ENCODE data around the gene LINGO4.

Gene LINGO4

DNA sequence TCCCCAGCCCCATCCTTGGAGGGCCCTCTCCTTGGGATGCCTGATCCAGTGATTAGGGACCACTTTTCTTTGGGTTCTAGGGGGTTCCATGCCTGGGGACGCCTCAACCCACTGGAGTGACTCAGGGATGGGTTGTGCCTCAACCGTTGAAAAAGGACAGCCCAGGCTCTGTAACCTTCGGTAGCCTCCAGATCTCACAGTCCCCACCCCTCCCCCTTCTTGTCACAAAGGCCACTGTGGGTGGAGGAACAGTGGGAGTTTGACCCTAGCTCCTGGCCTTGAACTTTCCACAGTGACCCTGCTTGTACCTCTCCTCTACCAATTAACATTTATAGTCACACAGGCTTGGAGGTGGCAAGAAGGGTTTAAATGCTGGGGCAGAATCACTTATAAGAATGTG, 29.0 kb upstream of the LINGO4 start:
- no peak for DNase-seq (ENCODE audit: low read depth)

DNA sequence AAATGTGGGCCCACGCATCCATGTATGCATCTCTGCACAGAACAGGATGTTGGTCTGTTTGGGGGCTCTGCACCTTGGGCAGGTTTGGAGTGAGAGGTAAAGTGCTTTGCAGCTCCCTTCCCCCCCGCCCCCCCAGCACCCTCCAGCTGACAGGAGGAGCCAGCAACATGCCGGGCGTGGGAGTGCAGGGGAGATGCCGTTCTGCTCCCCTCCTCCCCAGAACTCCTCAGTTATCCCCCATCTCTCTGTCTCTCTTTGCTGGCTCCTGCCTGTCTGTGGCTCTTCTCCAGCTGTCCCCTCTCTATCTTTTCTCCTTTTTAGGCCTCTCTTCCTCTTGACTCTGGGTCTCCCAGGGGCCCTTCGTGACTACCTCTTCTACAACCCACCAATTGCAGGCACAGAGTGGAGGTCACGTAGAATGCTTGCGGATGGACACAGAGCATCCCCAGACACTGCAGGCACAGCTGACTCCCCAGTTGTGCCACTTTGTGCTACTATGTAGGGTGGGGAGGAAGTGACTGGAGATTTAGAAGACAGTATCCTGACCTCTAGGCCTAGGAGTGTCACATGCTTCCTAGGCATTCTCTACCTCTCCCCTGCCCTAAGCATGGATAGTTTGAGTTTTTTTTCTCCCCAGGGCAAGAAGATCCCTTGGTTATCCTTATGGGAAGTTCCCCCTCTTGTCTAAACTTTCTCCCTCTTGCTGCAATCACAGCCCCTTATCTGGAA, 28.1 kb upstream of the LINGO4 start:
- DNase-seq (ENCODE audit: low read depth) = no peak

DNA sequence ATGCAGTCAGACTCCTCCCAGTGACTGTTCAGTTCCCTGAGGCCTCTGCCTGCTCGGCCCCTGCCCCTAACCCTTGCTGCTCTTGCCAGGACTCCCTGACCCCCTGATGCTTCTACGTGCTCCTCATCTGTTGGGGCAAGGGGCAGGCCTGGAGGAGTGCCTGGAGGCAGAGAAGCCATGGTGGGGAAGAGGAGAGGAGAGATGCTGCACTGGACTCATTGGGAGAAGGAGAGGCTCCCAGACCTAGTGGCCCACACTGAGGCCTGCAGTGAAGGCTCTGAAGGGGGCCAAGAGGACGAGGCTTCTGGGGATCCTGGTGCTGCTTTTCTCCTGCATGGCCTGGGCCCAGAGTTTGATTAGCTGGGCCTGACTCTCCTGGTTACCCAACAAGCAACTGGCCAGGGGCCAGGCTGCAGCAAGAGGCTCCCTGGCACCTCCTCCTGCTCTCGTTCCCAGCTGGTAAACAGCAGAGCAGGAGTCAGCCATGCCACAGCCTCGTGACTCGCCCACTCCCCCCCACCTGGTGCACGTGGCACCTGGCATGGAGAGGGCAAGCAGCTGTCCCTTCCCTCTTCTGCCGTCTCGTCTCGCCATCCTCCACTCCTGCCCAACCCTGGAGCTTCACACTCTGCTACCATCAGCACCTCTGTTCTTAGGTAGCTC, 27.2 kb upstream of the LINGO4 start:
- peak; percentile 49 for DNase-seq (ENCODE audit: low read depth)

DNA sequence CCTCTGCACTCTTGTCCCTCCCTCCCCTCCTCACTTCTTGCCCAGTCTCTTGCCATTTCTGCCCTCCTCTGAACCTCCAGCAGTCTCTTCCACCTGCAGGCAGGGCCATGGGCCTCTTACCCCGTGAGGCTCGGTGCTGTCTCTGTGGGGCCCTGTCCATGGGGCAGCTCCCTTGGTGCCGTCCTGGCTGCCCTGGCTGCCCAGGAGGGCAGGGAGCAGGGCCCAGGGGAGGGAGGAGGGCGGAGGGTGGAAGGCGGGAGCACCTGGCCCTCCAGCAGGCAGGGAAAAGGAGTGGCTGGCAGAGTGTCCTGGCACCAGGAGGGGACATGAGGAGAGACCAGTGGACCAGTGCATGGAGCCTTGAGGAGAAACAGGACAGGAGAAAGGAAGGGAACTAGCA, 26.4 kb upstream of the LINGO4 start, which contains the start of gene RORC:
Gene RORC, minus strand, starts transcription at position 198 of the 400 bp plus-strand sequence. Its CDS starts 38 bp downstream, at position 160.
- no peak for DNase-seq (ENCODE audit: low read depth)

DNA sequence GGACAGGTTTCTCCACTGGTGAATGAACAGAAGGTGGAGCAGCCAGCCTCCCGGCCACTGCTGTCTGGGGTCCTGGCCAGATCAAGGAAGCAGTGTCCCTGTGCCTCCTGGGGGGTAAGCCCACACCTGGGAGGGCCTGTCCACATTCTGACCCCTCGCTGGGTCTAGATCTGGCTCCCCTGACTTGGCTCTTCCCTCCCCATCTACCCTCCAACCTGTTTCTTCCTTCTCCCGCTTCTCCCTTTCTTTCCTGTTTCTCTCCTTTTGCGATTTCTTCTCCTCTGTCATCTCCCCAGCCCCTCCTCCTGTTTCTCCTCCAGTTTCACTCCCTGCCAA, 26.0 kb upstream of the LINGO4 start:
- DNase-seq (ENCODE audit: low read depth) = no peak

DNA sequence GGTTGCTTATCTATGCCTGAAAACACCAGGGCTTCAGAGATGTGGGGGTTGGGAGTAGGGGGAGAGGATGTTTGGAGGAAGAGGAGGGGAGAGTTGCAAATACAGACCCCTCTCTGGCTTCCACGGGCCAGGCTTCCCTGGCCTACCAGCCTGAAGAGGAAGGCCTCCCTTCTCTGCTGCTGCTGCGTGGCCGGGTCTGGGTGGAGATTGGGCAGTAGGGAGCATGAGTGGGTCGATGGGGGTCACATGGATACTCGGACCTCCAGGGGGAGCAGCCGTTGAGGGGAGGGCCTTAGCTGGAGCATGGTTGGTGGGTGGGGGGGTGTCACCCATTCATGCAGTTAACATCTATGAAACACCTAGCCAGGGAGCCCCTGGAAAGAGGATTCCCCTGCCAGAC, 24.8 kb upstream of the LINGO4 start:
- no peak for DNase-seq (ENCODE audit: low read depth)

DNA sequence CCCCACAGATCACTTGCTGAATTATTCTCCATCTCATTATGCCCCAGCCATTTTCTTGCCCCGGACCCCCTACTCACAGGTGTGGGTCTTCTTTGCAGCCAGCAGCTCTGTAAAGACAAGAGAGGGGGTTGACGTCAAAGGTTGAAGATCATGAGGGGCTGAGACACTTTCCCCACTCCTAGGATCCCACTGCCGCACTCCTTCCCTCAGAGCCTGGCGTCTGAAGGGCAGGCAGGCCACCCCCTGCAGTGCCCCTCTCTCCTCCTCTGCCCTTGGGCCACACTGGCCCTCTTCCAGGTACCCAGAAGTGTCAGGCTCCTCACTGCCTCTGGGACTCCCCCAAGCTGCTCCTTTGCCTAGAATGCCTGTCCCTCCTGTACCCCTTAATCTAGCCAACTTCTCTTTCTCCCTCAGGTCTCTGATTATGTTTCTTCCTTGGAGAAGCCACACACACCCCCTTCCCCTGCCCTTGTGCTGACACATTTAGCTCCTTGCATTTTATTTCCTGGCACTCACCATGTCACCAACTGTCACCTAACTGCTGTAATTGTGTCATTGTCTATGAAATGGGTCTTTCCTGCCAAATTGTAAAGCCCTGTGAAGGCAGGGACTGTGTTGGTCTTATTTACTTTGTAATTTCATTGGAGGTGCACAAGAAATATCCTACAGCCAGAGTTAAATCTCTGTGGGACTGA, 24.3 kb upstream of the LINGO4 start:
- DNase-seq (ENCODE audit: low read depth) = no peak

DNA sequence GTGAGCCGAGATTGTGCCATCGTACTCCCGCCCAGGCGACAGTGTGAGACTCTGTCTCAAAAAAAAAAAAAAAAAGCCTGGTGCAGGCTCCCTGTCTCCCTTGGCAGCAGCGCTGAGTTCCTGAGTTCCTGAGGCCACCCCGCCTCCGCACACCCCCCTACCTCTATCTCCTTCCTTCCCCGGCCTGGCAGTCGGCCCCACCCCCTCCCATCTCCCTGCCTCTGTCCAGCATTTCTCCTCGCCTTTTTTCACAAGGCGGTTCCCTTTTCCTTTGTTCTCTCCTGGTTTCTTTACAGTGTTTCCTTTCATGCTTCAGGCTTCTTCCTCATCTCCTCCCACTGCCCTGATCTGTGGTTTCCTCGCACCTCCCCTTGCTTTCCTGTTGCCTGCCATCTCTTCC, 23.7 kb upstream of the LINGO4 start:
- DNase-seq (ENCODE audit: low read depth) = peak; percentile 26

DNA sequence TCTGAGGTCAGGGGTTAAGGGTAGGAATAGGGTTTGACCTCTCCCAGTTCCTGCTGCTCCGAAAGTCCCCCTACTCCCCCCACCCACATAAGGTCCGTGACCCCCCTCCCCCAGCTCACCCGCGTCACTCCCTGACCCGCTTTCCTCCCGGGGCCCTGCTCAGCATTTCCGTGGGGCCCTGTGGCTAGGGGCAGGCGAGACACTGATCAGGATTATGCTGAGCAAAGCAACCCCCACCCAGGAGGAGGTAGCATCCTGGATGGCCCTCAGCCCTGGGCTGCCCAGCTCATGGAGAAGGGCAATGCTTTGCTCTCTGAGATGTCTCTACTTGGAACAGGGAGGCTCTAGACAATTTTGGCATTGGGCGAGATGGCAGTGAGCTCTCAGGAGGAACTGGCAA, 22.6 kb upstream of the LINGO4 start:
- no peak for DNase-seq (ENCODE audit: low read depth)

DNA sequence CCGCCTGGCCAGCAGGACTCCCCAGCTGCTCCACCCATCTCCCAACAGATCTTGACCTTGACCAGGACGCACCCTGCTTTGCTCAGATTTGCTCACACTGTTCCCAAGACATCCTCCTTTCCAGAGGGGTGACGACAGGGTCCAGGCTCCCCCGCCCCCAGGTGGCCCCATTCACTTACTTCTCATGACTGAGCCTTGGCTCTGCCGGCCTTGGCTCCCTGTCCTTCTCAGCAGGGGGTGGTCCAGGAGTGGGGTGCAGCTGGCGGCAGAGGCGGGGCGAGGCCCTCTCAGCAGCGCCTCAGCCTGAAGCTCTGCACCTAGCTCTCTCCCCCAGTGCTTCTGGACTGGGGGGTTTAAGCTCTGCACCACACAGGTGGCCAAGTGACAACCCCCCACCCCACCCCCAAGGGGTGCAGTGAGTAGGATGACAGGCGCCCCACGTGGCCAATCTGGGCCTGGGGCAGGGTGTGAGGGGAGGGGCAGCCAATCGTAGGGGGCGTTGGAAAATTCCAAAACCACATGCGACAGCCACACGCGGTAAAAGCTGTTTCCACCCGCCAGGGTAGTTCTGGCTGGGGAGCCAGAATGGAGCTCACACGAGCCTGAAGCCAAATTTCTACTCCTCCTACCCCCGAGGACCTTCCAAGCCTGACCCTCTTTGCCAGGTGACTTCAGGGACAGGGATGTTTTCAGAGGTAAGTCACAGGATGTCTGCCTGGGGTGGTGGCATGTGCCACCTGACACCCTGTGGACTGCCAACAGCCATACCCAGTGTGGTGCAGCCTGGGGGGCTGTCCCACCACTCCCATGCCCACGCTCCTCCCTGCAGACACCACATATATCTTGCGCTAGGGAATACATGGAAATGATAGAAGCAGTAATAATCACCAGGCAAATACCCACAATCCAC, 20.8 kb upstream of the LINGO4 start:
- DNase-seq (ENCODE audit: low read depth) = no peak

DNA sequence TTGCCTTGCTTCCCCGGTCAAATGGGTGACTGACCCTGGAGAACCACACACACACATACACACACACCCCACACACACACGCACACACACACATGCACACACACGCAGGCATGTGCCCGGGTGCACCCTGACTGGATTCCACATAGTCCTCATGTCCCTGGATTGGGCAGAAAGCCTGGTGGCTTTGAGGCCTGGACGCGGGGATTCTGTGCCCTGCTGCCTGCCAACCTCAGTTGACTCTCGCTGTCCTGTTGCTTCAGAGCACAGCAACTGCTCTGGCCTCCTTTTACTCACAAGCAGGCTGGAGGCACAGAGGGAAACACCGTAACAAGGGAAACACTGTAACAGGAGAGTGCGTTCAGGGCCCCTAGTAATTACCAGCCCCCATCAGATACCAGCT, 20.0 kb upstream of the LINGO4 start:
- no peak for DNase-seq (ENCODE audit: low read depth)

DNA sequence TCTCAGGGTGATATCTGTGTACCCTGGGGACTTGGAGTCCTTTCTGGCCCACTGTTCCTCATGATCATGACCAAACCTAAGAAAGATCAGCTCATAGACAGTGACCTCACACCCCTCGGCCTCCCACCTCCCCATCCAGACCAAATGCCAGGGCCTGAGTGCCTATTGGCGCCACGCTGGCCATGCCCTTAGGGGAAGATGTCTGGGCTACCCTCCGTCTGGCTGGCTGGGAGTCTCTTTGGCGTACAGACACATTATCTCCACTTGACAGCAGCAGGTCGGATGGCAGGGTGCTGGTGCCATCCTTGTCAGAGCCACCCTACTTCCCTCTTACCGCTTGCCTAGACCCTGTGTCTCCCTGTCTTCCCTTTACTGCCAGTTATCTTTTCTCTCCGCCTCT, 18.0 kb upstream of the LINGO4 start:
- no peak for DNase-seq (ENCODE audit: low read depth)

DNA sequence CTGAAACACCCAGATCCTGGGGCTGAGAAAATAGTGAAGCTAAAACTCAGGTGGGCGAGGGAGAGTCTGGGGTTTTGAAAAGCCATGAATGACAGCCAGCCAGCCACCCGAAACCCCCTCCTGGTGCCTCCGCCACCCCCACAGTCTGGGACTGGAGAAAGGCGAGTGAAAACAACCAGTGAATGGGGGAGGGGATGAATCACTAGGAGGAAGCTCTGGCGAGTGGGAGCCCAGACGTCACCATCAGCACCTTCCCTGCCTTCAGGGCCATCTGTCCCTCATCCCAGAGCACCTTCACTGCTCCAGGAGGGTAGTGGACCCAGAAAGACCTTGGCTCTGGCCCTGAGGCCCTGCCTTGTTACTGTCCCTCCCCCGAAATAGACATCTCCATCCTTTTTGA, 17.2 kb upstream of the LINGO4 start:
- no peak for DNase-seq (ENCODE audit: low read depth)

DNA sequence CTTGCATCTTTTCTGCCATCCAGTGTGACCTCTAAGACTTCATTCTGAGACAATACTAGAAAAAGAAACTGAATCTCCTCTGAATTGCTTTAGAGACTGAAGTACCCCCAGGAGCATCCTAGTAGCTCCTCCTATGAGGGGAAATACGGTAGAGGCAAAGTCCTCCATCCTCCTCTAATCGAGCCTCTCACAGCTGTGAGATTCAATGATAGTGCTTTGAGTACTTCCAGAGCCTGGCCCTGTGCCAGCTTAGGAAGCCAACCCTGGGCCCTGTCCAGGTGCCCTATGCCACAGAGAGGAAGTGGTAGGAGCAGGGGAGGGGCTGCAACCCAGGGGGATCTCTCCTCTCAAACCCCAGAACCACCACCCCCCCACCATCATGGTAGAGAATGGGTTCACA, 15.7 kb upstream of the LINGO4 start:
- no peak for DNase-seq (ENCODE audit: low read depth)

DNA sequence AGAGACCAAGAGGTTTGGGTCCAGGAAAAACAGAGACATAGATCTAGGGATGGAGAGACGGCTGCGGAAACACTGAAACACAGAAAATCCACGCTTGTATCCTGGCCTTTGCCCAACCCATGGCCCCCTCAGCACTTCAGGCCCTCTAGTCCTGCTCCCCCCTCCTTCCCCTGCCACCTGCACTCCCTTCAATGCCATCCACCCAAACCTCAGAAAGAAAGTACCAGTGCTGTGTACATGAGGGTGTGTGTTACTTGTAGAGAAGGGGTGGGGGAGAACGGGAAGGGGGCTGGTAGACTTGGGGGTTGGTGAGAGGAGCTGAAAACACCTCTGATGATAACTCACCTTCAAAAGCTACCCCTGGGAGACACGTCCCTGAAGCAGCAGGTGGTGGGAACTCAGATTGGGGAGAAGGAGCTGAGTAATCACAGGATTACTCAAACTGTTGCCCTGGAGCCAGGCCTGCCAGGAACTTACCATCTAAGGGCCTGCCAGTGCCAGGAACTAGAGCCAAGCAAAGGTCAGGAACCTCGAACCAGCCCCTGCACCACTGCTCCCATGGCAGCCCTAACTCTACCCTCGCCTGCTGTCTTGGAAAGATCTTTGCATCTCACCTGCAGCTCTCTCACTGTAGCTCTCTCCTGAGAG, 14.9 kb upstream of the LINGO4 start:
- DNase-seq (ENCODE audit: low read depth) = no peak

DNA sequence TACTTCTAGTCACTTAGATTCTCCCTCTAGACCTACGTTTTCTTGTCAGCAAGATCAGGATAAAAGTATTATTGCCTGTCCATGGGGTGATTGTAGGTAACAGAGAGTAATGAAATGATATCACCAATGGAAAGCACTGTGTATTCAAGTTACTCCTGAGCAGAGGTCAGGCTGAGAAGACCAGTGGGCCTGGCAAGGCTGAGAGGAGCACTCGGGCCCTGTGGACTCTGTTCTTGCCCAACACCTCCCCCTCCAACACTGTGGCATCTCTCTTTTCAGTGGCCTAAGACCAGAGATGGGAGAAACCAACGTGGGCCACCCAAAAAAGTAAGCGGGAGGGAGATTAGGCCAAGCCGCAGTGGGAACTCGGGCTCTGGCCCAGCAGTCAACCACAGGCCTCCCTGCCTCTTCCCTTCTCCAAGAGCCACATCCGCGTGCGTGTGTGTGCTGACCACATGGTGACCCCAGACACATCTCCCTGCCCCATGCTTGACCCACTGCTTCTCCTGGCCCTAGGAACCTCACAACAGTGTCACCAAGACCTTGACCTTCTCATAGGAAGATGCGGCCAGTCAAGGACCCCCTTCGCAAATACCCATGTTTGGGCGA, 14.1 kb upstream of the LINGO4 start:
- no peak for DNase-seq (ENCODE audit: low read depth)

DNA sequence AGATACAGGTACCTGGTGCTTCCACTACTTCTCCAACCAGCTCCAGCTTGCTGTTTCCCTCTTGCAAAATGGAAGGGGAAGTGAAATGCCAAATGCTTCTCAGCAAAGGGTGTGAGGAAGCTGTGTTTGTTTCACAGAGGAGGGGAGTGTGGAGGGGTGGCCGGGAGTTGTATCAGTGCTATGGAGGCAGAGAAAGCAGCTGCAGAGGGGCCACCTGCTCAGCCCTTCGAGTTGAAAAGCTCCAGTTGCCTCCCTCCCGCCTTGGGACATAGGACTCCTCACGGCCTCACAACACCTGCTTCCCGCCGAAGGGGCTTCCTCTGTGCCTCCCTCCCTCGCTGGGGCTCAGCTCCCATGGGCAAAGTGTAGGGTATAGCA, 12.1 kb upstream of the LINGO4 start:
- no peak for DNase-seq (ENCODE audit: low read depth)

DNA sequence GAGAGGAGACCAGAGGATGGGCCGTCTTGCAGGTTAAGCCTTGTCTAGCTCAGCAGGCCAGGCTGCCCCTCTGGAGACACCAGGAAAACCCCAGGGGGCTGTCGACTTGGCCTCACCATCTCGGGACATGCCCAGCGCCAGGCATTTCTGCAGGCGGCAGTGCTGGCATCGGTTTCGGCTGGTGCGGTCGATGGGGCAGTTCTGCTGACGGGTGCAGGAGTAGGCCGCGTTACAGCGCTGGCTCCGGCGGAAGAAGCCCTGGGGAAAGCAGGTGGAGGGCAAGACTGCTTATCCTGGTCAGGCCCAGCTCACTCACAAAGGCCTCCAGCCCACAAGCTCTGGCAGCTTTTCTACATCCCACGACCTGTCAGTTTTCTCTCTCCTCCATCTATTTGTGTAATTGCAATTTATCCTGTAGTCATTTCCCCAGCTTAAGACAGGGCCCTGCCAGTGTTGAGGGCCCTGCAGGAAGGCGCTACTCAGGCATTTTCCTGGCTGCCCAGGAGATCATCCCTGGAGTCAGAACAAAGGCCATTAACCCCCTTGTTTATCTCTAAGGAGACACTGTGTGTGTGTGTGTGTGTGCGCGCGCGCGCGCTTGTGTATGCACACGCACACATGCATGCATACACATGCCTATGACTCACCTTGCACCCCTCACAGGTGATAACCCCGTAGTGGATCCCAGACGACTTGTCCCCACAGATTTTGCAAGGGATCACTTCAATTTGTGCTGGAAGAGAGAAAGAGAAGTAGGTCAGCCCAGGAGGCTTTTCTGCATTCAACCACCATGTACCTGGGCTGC, 11.5 kb upstream of the LINGO4 start:
- no peak for DNase-seq (ENCODE audit: low read depth)

DNA sequence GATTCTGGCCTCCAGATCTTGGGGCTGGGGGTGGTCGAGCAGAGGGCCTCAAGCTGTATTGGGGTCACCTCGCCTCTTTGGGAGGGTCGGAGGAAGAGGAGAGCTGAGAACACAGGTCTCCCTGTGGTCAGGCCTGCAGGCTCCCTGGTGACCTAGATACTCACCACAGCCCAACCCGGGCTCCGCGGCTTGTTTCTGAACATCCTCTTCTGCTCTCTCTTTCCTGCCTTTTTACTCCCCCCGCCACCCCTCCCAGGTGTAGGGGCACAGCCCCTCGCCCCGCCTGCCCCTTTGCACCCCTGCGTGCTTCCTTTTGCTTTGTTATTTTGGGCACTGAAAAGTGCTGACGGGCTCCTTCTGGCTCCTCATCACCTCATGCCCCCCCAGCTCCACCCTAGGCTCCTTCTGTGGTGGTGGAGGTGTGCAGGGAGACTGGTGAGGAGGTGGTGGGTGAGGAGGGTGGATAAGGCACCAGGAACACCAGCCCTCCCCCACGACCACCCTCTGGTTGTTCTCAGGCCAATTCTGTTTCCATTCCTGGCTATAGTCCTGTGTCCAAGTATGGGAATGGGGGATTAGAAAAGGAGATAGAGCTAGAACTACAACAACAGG, 10.6 kb upstream of the LINGO4 start:
- no peak for DNase-seq (ENCODE audit: low read depth)

DNA sequence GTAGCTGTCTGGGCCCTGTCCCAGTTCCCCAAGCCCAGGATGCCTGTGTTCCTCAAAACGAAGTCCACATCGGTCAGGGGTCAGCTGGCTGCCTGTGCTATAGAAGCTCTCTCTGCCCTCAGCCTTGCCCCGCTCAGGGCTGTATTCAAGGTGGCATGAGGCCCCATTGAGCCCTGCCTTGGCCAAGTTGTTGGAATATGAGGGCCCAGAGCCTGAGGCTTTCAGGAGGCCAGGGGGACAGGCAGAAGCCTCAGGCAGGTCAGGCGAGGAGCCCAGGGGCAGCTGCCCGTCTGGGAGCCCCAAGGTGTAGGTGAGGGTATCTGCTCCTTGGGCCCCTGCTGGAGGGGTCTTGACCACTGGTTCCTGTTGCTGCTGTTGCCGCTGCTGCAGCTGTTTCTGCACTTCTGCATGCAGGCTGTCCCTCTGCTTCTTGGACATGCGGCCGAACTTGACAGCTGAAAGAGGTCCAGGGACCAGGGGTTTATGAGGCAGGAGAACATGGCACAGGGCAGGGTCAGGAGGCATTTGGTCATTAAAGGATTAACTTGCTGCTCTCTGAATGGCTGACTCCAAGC, 9.8 kb upstream of the LINGO4 start:
- DNase-seq (ENCODE audit: low read depth) = no peak

All from iris pigment epithelial cell (primary cell).